ENCODE data around the gene PCARE.

PCARE gene

GRCh38 chr2:29063646-29064345 is 10.5 kb downstream of the PCARE start:
- no peak for FAIRE-seq
- DNase-seq (ENCODE audit: insufficient read length, low spot score): no peak
- TF ChIP-seq, protein P1, sequence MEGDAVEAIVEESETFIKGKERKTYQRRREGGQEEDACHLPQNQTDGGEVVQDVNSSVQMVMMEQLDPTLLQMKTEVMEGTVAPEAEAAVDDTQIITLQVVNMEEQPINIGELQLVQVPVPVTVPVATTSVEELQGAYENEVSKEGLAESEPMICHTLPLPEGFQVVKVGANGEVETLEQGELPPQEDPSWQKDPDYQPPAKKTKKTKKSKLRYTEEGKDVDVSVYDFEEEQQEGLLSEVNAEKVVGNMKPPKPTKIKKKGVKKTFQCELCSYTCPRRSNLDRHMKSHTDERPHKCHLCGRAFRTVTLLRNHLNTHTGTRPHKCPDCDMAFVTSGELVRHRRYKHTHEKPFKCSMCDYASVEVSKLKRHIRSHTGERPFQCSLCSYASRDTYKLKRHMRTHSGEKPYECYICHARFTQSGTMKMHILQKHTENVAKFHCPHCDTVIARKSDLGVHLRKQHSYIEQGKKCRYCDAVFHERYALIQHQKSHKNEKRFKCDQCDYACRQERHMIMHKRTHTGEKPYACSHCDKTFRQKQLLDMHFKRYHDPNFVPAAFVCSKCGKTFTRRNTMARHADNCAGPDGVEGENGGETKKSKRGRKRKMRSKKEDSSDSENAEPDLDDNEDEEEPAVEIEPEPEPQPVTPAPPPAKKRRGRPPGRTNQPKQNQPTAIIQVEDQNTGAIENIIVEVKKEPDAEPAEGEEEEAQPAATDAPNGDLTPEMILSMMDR (IDR thresholded peaks at IDR 0.05; ENCODE audit: insufficient read depth, missing control alignments): no peak

GRCh38 chr2:29063056-29063455 is 11.3 kb downstream of the PCARE start:
- TF ChIP-seq, protein P1 (IDR thresholded peaks at IDR 0.05; ENCODE audit: insufficient read depth, missing control alignments): no peak
- FAIRE-seq (no peak), DNase-seq (ENCODE audit: insufficient read length, low spot score) (no peak)

- TF ChIP-seq, protein P1 (IDR thresholded peaks at IDR 0.05; ENCODE audit: insufficient read depth, missing control alignments): no peak
- no peak for DNase-seq (ENCODE audit: insufficient read length, low spot score)
- FAIRE-seq: no peak
Measured at GRCh38 chr2:29062371-29062770, 12.0 kb downstream of the PCARE start.

GRCh38 chr2:29061616-29062015 is 12.7 kb downstream of the PCARE start:
- DNase-seq (ENCODE audit: insufficient read length, low spot score) (no peak), FAIRE-seq (no peak)
- TF ChIP-seq, protein P1 (IDR thresholded peaks at IDR 0.05; ENCODE audit: insufficient read depth, missing control alignments): no peak

DNA sequence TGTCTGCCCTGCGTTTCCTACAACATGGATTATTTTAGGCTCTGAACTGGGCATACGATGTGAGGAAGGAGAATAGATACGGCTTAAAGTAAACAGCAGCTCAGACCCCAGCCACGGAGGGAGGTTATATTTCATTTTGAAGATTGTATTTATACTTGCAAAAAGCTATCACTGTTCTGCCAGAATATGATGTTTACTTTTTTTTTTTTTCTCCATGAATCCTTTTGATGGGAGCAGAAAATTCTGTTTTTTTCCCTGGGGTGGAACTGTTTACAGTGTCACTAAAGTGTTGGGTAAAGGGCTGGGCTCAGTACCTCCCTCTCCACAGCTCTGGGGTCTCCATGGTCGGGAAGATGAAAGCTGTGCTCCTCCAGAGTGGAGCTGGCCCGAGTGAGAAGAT is 13.1 kb downstream of the PCARE start:
- FAIRE-seq (no peak), DNase-seq (ENCODE audit: insufficient read length, low spot score) (no peak)
- TF ChIP-seq, protein P1 (IDR thresholded peaks at IDR 0.05; ENCODE audit: insufficient read depth, missing control alignments): no peak

DNA sequence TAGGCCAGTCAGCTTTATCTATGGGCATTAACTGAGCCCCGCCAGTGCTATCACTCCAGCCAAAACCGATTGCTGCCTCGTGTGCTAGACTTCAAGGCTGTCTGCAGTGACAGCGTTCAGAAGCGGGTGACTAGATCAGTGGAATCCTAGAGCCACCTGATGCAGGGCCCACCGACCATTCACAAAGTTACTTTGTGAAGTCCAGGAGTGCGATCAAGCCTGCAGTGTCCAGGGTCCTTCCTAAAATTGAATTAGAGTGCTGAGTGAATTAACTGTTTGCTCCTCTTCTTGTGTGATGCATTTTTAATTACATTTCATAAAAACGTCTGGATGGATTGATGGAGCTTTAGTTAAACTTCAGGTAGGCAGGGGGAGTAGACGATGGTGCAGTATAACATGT is 13.9 kb downstream of the PCARE start:
- TF ChIP-seq, protein P1 (IDR thresholded peaks at IDR 0.05; ENCODE audit: insufficient read depth, missing control alignments): no peak
- DNase-seq (ENCODE audit: insufficient read length, low spot score): no peak
- FAIRE-seq: no peak

DNA sequence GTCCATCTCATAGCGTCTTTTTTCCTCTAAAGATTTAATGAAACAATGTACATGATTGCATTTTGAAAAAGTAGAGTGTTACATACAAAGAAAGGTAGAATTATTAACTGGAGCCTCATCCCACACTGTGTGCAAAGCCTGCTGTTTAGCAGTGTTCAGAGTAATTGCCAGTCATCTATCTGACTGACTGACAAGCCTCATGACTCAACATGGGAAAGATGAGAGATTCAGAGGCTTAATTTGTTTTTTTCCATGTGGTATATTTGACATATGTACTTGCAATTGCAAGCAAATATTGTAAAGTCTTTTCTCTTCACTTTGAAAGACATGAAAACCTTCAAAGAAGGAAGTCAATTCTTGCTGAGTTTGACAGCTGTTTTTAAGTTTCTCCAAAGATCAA is 14.7 kb downstream of the PCARE start:
- DNase-seq (ENCODE audit: insufficient read length, low spot score) (no peak), FAIRE-seq (no peak)
- TF ChIP-seq, protein P1 (IDR thresholded peaks at IDR 0.05; ENCODE audit: insufficient read depth, missing control alignments): no peak
